SK-N-SH treated with all-trans-retinoic acid at 6 μM for 48 hours (cell line): ENCODE data around the gene CUBN.

ENCODE experiments used
- ARNTL ChIP-seq: fragments of 450-650 bp; formaldehyde crosslinking; IDR thresholded peaks from 2 replicates; pipeline ENCODE4 v1.5.0; 2020; ENCODE audit warnings: low read depth, mild to moderate bottlenecking, moderate library complexity, borderline replicate concordance
- BACH2 ChIP-seq: fragments of 250-450 bp; sonication (Bioruptor Pico); IDR thresholded peaks from 2 replicates; pipeline ENCODE4 v1.9.0; 2021; ENCODE audit warnings: mild to moderate bottlenecking, borderline replicate concordance
- GLIS3 ChIP-seq: fragments of 250-450 bp; sonication (Bioruptor Pico); IDR thresholded peaks from 2 replicates; pipeline ENCODE4 v1.5.0; 2020; ENCODE audit warnings: mild to moderate bottlenecking, moderate library complexity
- PATZ1 ChIP-seq: fragments of 250-450 bp; sonication (Bioruptor Pico); IDR thresholded peaks from 2 replicates; pipeline ENCODE4 v1.8.0; 2020; ENCODE audit warnings: mild to moderate bottlenecking, moderate library complexity, borderline replicate concordance
- PPARA ChIP-seq: fragments of 250-450 bp; sonication (Bioruptor Pico); IDR thresholded peaks from 2 replicates; pipeline ENCODE4 v1.5.0; 2020; ENCODE audit warnings: mild to moderate bottlenecking, borderline replicate concordance
- SNAI2 ChIP-seq: fragments of 250-450 bp; sonication (Bioruptor Pico); IDR thresholded peaks from 2 replicates; pipeline ENCODE4 v1.5.0; 2020; ENCODE audit warnings: mild to moderate bottlenecking, moderate library complexity
- TOX ChIP-seq: fragments of 250-450 bp; sonication (Bioruptor Pico); IDR thresholded peaks from 2 replicates; pipeline ENCODE4 v1.8.0; 2021; ENCODE audit warnings: mild to moderate bottlenecking, moderate library complexity, borderline replicate concordance
- TSHZ2 ChIP-seq: fragments of 250-450 bp; sonication (Bioruptor Pico); IDR thresholded peaks from 2 replicates; pipeline ENCODE4 v1.5.0; 2020; ENCODE audit warnings: mild to moderate bottlenecking, moderate library complexity
- ZC3H10 ChIP-seq: fragments of 250-450 bp; sonication (Bioruptor Pico); IDR thresholded peaks from 2 replicates; pipeline ENCODE4 v1.5.1; 2021; ENCODE audit warnings: mild to moderate bottlenecking, moderate library complexity
- ZFP3 ChIP-seq: fragments of 250-450 bp; sonication (Bioruptor Pico); IDR thresholded peaks from 2 replicates; pipeline ENCODE4 v1.5.0; 2020; ENCODE audit warnings: mild to moderate bottlenecking, moderate library complexity
- ZFP30 ChIP-seq: fragments of 450-650 bp; formaldehyde crosslinking; IDR thresholded peaks from 2 replicates; pipeline ENCODE4 v1.5.0; 2022; ENCODE audit warnings: mild to moderate bottlenecking, moderate library complexity
- ZNF70 ChIP-seq: fragments of 450-650 bp; formaldehyde crosslinking; IDR thresholded peaks from 2 replicates; pipeline ENCODE4 v1.5.0; 2020; ENCODE audit warnings: mild to moderate bottlenecking, moderate library complexity

GRCh38 chr10:16976803-16977202, 152.8 kb downstream of the CUBN start:
- TF ChIP-seq ZC3H10 (CRISPR knock-in tag) = no peak
- no peak for TF ChIP-seq ZFP30 (CRISPR knock-in tag)
- TF ChIP-seq SNAI2 = no peak
- no peak for TF ChIP-seq ZFP3
- TF ChIP-seq ARNTL (CRISPR knock-in tag) = no peak
- TF ChIP-seq BACH2 (CRISPR knock-in tag) = no peak
- TF ChIP-seq ZNF70 (CRISPR knock-in tag) = no peak
- no peak for TF ChIP-seq TSHZ2
- TF ChIP-seq PATZ1 (CRISPR knock-in tag) = no peak
- no peak for TF ChIP-seq TOX (CRISPR knock-in tag)
- TF ChIP-seq PPARA (CRISPR knock-in tag) = no peak
- TF ChIP-seq GLIS3 (CRISPR knock-in tag) = no peak
